HEK293 (cell line): Measurements from ENCODE around the gene SPEF1.
"Not testable (repeated sequence)": the region's sequence is repeated elsewhere in the genome, so short reads cannot be mapped to it uniquely, and the experiment has no call there.

Source experiments
- CTCF ChIA-PET: fragments of 350-600 bp; formaldehyde crosslinking; extraction: SDS; loops from one replicate; lab custom pipeline; 2021; ENCODE audit warnings: antibody characterized with exemption; lab: Yijun Ruan, JAX
- POLR2A ChIA-PET: fragments of 300-600 bp; formaldehyde crosslinking; extraction: SDS; loops from one replicate; lab custom pipeline; 2020; ENCODE audit warnings: antibody characterized with exemption, inconsistent platforms; lab: Yijun Ruan, JAX
- H3K27ac ChIP-seq: fragments of 200-500 bp; sonication (Bioruptor generic); 2 replicates; pipeline ENCODE4 v1.5.1; 2014; ENCODE audit warnings: low read depth, low read length, control low read depth, inconsistent platforms; ENCODE audit errors: extremely low read depth
- H3K36me3 ChIP-seq, 2 experiments: fragments of 200-500 bp in 1 of 2; sonication (Bioruptor generic) in 1 of 2; 1 replicate in 1 of 2; 2 replicates in 1 of 2; pipeline ENCODE4 v1.5.1; 2014 to 2017; ENCODE audit warnings: inconsistent platforms in 2 of 2, low read length in 2 of 2; ENCODE audit not compliant: control insufficient read depth in 2 of 2, insufficient read depth in 1 of 2
- H3K4me1 ChIP-seq: fragments of 200-500 bp; sonication (Bioruptor generic); 2 replicates; pipeline ENCODE4 v1.5.1; 2014; ENCODE audit warnings: mild to moderate bottlenecking, low read length, inconsistent platforms; ENCODE audit not compliant: control insufficient read depth, insufficient read depth
- H3K4me3 ChIP-seq: 2 replicates; pipeline ENCODE4 v1.5.1; 2011; ENCODE audit warnings: low read depth, mild to moderate bottlenecking, control low read depth, low read length, moderate library complexity
- H3K9me3 ChIP-seq: fragments of 200-500 bp; sonication (Bioruptor generic); 2 replicates; pipeline ENCODE4 v1.5.1; 2014; ENCODE audit warnings: low read depth, low read length, inconsistent platforms; ENCODE audit not compliant: control insufficient read depth, insufficient read depth
- CTCF ChIP-seq: fragments of 450-650 bp; formaldehyde crosslinking; IDR thresholded peaks from 2 replicates; pipeline ENCODE4 v1.5.1; 2016; ENCODE audit warnings: missing biosample characterization, missing genetic modification characterization
- HIC1 ChIP-seq: fragments of 450-650 bp; formaldehyde crosslinking; IDR thresholded peaks from 2 replicates; pipeline ENCODE4 v1.5.1; 2016; ENCODE audit warnings: missing biosample characterization, missing genetic modification characterization
- YY1 ChIP-seq: fragments of 450-650 bp; formaldehyde crosslinking; IDR thresholded peaks from 2 replicates; pipeline ENCODE4 v1.5.1; 2018; ENCODE audit warnings: missing biosample characterization, missing genetic modification characterization
- ZBTB17 ChIP-seq: fragments of 450-650 bp; formaldehyde crosslinking; IDR thresholded peaks from 2 replicates; pipeline ENCODE4 v1.5.1; 2016; ENCODE audit warnings: missing biosample characterization, missing genetic modification characterization
- ZBTB20 ChIP-seq: fragments of 450-650 bp; formaldehyde crosslinking; IDR thresholded peaks from 2 replicates; pipeline ENCODE4 v1.5.1; 2016; ENCODE audit warnings: missing biosample characterization, missing genetic modification characterization
- ZBTB8A ChIP-seq: fragments of 450-650 bp; formaldehyde crosslinking; IDR thresholded peaks from 2 replicates; pipeline ENCODE4 v1.5.1; 2016; ENCODE audit warnings: missing biosample characterization, missing genetic modification characterization
- ZIC2 ChIP-seq: fragments of 450-650 bp; formaldehyde crosslinking; IDR thresholded peaks from 2 replicates; pipeline ENCODE4 v1.5.1; 2016; ENCODE audit warnings: missing biosample characterization, missing genetic modification characterization
- ZNF174 ChIP-seq: fragments of 450-650 bp; formaldehyde crosslinking; IDR thresholded peaks from 2 replicates; pipeline ENCODE4 v1.5.0; 2017; ENCODE audit warnings: missing biosample characterization, mild to moderate bottlenecking, missing genetic modification characterization
- ZNF366 ChIP-seq: fragments of 450-650 bp; formaldehyde crosslinking; conservative IDR thresholded peaks from 2 replicates; pipeline ENCODE4 v1.5.1; 2016; ENCODE audit warnings: missing biosample characterization, missing genetic modification characterization
- ZNF488 ChIP-seq: fragments of 450-650 bp; formaldehyde crosslinking; IDR thresholded peaks from 2 replicates; pipeline ENCODE4 v1.5.1; 2016; ENCODE audit warnings: missing biosample characterization, missing genetic modification characterization
- ZNF501 ChIP-seq: fragments of 450-650 bp; formaldehyde crosslinking; IDR thresholded peaks from 2 replicates; pipeline ENCODE4 v1.5.1; 2016; ENCODE audit warnings: missing biosample characterization, missing genetic modification characterization
- ZNF510 ChIP-seq: fragments of 450-650 bp; formaldehyde crosslinking; IDR thresholded peaks from 2 replicates; pipeline ENCODE4 v1.5.1; 2018; ENCODE audit warnings: mild to moderate bottlenecking, missing genetic modification characterization, missing biosample characterization; ENCODE audit not compliant: insufficient replicate concordance
- ZNF600 ChIP-seq: fragments of 450-650 bp; formaldehyde crosslinking; IDR thresholded peaks from 2 replicates; pipeline ENCODE4 v1.5.1; 2016; ENCODE audit warnings: missing biosample characterization, missing genetic modification characterization
- ZNF629 ChIP-seq: fragments of 450-650 bp; formaldehyde crosslinking; IDR thresholded peaks from 2 replicates; pipeline ENCODE4 v1.5.1; 2017; ENCODE audit warnings: missing biosample characterization, missing genetic modification characterization
- ZNF654 ChIP-seq: fragments of 450-650 bp; formaldehyde crosslinking; IDR thresholded peaks from 2 replicates; pipeline ENCODE4 v1.5.1; 2016; ENCODE audit warnings: low read depth, missing biosample characterization, missing genetic modification characterization
- ZNF664 ChIP-seq: fragments of 450-650 bp; formaldehyde crosslinking; IDR thresholded peaks from 2 replicates; pipeline ENCODE4 v1.5.1; 2016; ENCODE audit warnings: missing biosample characterization, missing genetic modification characterization
- ZNF776 ChIP-seq: fragments of 450-650 bp; formaldehyde crosslinking; IDR thresholded peaks from 2 replicates; pipeline ENCODE4 v1.5.0; 2017; ENCODE audit warnings: missing biosample characterization, missing genetic modification characterization, borderline replicate concordance
- ZNF785 ChIP-seq: fragments of 450-650 bp; formaldehyde crosslinking; IDR thresholded peaks from 2 replicates; pipeline ENCODE4 v1.5.1; 2016; ENCODE audit warnings: missing biosample characterization, missing genetic modification characterization
- ZSCAN4 ChIP-seq: fragments of 450-650 bp; formaldehyde crosslinking; IDR thresholded peaks from 2 replicates; pipeline ENCODE4 v1.5.1; 2017; ENCODE audit warnings: missing biosample characterization, missing genetic modification characterization
- ZSCAN5A ChIP-seq: fragments of 450-650 bp; formaldehyde crosslinking; IDR thresholded peaks from 2 replicates; pipeline ENCODE4 v1.5.1; 2016; ENCODE audit warnings: missing biosample characterization, missing genetic modification characterization

Gene SPEF1

GRCh38 chr20:3781153-3781910, at the start of gene SPEF1 (continued):
- TF ChIP-seq ZNF488 (tag by site-specific recombination) (no peak), ZBTB20 (tag by site-specific recombination) (peak; percentile 71; the same call in 1 of the 2 replicates), ZIC2 (tag by site-specific recombination) (no peak), YY1 (tag by site-specific recombination) (peak; percentile 90), ZNF366 (tag by site-specific recombination) (peak; percentile 61), ZNF501 (peak; percentile 46; the same call in 1 of the 2 replicates), ZNF174 (tag by site-specific recombination) (no peak), ZNF654 (peak; percentile 65), ZNF510 (tag by site-specific recombination) (no peak), HIC1 (tag by site-specific recombination) (peak; percentile 42; the same call in 1 of the 2 replicates), CTCF (peak; percentile 86), ZNF776 (tag by site-specific recombination) (no peak), ZSCAN5A (tag by site-specific recombination) (0 out of 2 replicates have a peak, but pooled peaks have one; percentile 14), ZBTB17 (peak; percentile 81; the same call in 1 of the 2 replicates), ZNF600 (tag by site-specific recombination) (peak; percentile 43; the same call in 1 of the 2 replicates), ZSCAN4 (tag by site-specific recombination) (0 out of 2 replicates have a peak, but pooled peaks have one; percentile 24), ZNF629 (tag by site-specific recombination) (peak; percentile 38; the same call in 1 of the 2 replicates), ZBTB8A (peak; percentile 47; the same call in 1 of the 2 replicates), ZNF664 (tag by site-specific recombination) (no peak), ZNF785 (tag by site-specific recombination) (no peak)

GRCh38 chr20:3829891-3830290, 48.6 kb upstream of the SPEF1 start:
- POLR2A ChIA-PET: interaction anchor here (1.2 kb wide), 1 partner anchor 9 kb away, joined by 5 read pairs; the partner anchor contains the start of gene AP5S1
- CTCF ChIA-PET: interaction anchor here (1.5 to 2.8 kb wide), 2 partner anchors 9 to 12 kb away, joined by 6 to 10 read pairs; partner anchors contain the start of gene AP5S1
- not testable (repeated sequence) for H3K4me3 ChIP-seq, H3K27ac ChIP-seq, H3K4me1 ChIP-seq, H3K9me3 ChIP-seq
- H3K36me3 ChIP-seq: peaks cover 0 to 32% of the 10 kb centered on the region in 2 experiments; a peak in 2 of 3 replicates
